ENCODE results near the gene CDH23.
"Not testable (repeated sequence)": the region's sequence is repeated elsewhere in the genome, so short reads cannot be mapped to it uniquely, and the experiment has no call there.

The CDH23 gene

GRCh38 chr10:71588685-71589084 is 192.0 kb downstream of the CDH23 start:
- DNase-seq: no peak

DNA sequence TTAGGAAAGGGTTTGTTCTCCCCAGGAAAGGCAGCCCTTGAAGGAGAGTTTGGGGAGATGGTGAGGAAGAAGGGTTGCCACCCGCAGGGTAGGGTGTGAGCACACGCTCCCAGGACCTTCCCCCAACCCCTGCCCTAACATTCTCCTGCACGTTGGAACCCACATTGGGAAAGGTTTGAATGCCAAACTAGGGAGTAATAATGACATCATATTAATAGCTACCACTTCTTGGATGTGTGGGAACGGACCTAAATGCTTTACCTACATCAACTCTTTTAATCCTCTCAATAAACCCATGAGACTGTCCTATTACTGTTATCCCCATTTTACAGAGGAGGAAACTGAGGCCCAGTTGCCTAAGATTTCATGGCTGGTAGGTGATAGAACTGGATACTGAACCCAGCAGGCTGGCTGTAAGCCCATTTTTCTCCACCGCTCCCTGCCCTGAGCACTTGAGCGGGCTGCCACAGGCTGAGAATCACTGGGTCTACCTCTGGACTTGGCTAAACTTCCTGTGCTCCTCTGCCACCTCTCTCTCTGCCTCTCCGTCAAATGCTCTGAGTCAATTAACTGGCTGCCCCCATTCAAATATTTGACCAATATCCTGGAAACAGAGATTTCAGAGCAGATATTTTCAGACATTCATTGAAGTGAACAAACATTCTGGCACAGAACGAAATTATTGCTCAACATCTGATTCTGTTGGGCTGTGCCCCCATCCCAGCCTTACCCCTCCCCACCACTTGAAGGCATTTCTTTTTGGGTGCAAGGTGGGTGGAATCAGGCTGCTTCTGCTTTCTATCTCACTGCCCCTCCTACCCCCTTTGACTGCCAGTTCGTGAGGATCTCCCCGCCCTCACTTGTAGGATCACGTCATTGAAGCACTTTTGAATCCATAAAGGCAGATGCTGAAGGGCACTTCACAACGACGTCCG is 193.2 kb downstream of the CDH23 start:
- no peak for DNase-seq

DNA sequence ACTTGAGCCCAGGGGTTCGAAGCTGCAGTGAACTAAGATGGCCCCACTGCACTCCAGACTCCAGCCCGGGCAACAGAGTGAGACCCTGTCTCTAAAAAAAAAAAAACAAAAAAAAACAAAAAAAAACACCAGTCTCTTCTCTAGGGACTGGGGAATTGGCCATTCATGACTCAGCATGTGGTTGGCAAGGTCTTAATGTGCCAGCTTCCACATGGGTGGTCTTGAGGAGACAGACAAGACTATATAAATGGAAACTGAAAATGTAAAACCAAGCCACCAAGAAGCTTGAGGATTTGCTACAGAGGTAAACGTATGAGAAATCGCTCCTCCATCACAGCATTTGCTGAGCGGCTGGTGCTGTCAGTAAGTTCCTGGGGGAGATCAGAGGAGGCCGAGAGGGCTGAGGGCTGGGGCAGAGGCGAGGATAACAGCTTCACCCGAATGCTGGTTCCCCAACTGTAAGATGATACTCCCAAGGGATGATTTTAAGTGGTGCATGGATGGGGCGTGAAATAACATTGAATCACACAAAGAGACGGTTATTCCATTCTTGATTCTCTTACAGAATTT is 194.1 kb downstream of the CDH23 start:
- DNase-seq: no peak

DNA sequence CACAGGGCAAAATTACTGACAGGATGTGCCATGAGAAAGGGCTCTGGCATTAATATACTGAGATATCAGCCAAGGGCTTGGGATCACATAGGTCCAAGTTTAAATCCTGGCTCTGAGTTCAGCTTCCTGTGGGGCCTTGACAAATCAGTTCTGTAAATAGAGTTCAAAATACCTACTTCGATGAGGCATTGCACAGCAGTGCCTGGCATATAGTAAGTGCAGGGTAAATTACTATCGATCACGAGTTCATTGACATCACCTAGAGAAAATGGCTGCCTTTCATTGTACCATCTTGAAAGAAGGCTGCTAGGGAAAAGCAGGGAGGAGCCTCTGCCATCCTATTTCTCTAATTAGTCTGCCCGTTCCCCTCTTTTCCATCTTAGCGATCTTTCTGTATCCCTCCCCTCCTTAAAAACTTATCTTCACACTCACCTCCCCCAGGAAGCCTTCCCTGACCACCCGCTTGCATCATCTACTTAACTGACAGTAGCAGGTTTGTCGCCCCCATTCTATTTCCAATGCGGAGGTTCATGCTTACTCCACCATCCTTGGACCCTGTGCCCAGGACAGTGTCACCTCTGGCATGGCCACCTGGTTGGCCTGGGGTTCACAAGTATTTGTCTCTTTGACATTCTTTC is 198.3 kb downstream of the CDH23 start:
- DNase-seq: no peak

GRCh38 chr10:71595649-71596048 is 198.9 kb downstream of the CDH23 start:
- DNase-seq: no peak

DNA sequence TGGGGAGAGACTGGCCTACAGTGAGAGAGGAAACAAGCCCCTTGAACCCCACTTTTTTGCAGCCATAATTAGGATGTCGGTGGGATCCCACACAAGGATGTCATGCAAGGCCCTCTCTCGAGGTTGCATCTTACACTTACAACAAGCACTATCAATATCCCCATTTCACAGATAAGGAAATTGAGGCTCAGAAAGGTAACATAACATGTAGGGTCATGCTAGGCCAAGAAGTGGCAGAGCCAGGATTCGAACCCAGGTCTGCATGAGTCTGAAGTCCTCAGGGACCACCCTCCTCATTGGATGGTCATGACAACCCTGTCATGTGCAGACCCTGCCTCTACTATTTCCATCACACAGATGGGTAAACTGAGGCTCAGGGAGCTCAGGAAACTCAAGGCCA is 199.4 kb downstream of the CDH23 start:
- no peak for DNase-seq

DNA sequence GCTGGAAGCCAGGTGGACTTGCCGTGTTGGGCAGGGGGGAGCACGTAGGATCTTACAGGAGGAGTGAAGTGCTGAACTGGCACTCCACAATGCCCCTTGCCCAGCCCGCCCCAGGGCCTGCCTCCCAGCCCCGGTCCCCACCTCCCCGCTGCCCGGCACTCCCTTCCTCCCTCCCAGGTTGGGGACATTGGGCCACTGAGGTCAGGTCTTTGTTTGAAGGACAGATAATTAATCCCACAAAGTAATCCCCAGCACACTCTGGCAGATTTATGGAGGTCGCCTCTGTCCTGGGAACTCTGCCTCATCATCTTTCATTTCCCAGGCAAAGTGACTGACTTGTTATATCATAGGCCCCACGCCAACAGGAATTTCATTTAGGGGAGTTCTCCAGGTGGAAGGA is 200.0 kb downstream of the CDH23 start:
- DNase-seq: no peak

- DNase-seq: no peak
Measured at GRCh38 chr10:71597821-71598498, 201.2 kb downstream of the CDH23 start.

GRCh38 chr10:71598621-71599055 is 201.9 kb downstream of the CDH23 start:
- no peak for DNase-seq

GRCh38 chr10:71599518-71599917 is 202.8 kb downstream of the CDH23 start:
- no peak for DNase-seq

- DNase-seq: not testable (repeated sequence)
Measured at GRCh38 chr10:71600242-71600641, 203.5 kb downstream of the CDH23 start.

- DNase-seq: no peak
Measured at GRCh38 chr10:71600849-71601248, 204.1 kb downstream of the CDH23 start.

DNA sequence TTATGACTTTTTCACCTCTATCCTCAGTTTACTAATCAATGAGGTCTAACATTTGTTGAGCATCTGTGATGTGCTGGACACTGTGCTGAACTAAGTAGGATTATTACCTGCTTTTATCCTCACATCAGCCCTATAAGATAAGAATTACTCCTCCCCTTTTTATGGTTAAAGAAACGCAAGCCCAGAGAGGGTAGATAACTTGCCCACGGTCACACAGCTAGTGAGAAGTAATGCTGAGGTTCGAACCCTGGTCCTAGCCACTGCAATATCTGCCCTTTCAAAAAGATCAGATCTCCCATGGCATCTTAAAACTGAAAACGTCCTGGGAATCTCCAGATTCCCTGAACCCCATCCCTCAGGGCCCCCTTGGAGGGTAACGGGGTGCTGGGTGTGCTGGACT is 204.6 kb downstream of the CDH23 start:
- DNase-seq: no peak

DNA sequence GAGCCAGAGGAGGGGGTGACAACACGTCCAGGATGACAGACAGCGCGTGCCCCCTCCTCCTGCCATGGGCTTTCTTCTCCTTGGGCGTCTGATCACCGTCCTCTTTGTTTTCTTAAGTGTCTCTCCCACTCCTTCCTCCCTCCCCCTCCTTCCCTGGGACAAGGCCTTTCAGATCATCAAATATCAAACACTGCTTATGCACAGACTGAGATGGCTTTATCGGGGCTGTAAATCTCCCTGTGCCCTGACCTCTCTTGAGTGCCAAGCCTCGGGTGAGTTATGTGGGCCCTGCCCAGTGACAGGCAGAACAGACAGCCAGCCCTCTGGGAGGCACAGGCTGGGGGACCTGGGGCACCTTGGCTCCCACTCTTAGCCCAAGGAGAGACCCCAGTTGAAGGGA is 206.4 kb downstream of the CDH23 start:
- DNase-seq: no peak

- no peak for DNase-seq
Measured at GRCh38 chr10:71603754-71604153, 207.0 kb downstream of the CDH23 start.

DNA sequence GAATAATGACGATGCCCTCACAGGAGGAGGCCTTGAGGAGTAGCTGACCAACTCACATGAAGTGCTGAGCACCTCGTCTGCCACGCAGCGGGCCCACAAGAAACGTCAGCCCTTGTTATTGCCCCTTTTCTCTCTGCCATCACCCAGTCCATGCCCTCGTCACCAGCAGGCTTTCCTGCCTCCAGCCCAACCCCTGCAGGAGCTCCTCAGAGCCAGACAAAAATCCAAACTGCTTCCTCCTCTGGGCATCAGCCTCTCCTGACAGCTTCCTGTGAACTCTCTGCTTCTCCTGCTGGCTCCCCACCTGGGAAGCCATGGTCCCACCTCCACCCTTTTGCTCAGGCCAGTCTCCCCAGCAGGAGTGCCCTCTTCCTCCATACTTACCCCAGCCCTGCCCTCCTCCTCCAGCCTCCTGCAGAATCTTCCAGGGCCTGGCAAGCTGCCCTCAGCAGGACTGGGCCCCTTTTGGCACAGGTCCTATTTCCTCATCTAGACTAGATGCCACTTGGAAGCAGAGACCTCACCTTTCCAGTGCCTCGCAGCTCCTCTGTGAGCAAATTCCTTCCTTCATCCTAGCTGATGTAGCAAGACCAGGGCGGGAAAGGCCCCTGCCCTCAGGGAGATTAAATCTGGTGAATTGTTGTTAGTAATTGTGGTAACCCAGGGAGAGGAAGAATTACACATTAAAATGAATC is 207.8 kb downstream of the CDH23 start:
- DNase-seq: no peak

- no peak for DNase-seq
Measured at GRCh38 chr10:71605263-71605962, 208.7 kb downstream of the CDH23 start.

- DNase-seq: no peak
Measured at GRCh38 chr10:71606257-71607081, 209.7 kb downstream of the CDH23 start.

DNA sequence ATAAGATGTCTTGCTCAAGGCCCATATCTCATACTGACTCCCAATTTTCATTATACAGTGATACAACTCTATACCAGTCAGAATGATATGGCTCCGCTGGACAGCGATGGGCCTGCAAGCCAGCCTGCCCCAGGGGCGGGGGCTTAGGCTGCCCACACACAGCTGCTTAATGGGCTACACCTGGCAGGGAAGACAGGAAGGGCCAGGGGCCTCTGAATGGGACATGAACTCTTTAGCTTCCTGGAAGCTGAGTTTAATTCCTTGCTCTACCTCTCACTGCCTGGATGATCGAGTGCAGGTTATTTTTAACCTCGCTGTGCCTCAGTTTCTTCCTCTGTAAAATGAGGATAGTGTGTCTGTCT is 210.3 kb downstream of the CDH23 start:
- no peak for DNase-seq

DNA sequence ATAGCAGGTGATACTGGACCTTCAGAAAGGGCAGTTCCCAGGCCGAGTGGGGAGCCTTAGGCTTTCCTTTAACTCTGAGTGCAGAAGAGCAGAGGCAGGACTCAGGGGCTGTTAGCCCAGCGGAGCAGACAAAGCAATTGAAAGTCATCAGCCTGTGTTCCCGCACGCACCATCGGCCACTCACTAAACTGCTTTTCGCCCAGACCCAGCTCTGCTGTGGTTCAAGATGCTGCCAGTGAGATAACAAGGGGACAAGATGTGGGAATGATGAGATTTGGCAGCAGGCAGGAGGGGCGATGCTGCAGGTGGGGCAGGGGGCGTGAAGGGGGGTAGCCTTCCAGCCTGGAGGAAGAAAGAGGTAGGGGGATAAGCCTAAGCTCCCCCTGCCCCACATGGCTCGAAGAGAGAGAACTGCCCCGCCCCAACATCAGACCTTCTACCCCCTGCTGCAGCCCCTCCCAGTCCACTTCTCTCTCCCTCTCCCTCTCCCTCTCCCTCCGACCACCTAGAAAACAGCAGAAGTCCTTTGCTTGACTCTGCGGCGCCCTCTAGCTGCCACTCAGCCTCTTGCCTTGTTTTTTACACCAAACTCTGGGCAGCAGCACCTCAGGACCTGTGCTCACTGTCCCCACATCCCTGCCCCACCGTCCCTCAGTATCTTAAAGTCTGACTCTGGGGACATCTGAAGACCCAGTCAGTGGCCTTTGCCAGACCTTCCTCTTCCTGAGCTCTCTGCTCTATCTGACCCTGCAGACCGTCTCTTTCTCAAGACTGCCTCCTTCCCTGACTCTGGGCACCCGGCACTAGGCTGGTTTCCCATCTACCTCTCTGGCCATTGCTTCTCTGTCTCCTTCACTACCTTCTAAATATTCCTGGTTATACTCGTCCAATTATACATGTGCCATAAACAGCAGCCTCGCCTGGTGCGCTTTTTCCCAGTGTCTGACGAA is 212.4 kb downstream of the CDH23 start:
- peak; percentile 32 to 33 for DNase-seq

Data from NCI-H2081 (cell line).